HCT116 (cell line): ENCODE results near the gene SCFD2. TPM values are rescaled to one million over a fixed set of nuclear protein-coding genes. Genes with fewer than 3 reads are reported as not detected.

Experiments used
- ATAC-seq: fragments of 200-7000 bp; cut with Tn5 transposase; 2 replicates; pipeline ENCODE4 v1.9.1; 2020; ENCODE audit warnings: mild to moderate bottlenecking, moderate library complexity
- BruUV-seq: library from RNA; stranded (reverse); fragments of 400-500 nt; replicated peaks from 2 replicates; lab custom pipeline; 2021; lab: Mats Ljungman, UMichigan
- CTCF ChIA-PET: fragments of 300-600 bp; sonication (Branson Sonifier 250); formaldehyde crosslinking; loops from one replicate; lab custom pipeline; 2021; ENCODE audit warnings: antibody characterized with exemption; lab: Charles Lee
- POLR2A ChIA-PET: fragments of 300-600, 350-600 bp; sonication (Branson Sonifier 250); formaldehyde crosslinking; loops from one replicate; lab custom pipeline; 2021; ENCODE audit warnings: antibody characterized with exemption; lab: Charles Lee
- RAD21 ChIA-PET, 2 experiments: fragments of 300-600 bp; sonication (Branson Sonifier 250); formaldehyde crosslinking; loops; one replicate each; lab custom pipeline; 2023; ENCODE audit warnings: low total read pairs in 2 of 2; ENCODE audit not compliant: uncharacterized antibody in 2 of 2, unreplicated experiment in 2 of 2, low non-redundant PET in 1 of 2; lab: Charles Lee
- DNase-seq: peaks from one replicate; pipeline ENCODE4 v3.0.0-alpha.2; 2010; ENCODE audit warnings: low read depth, low spot score
- H2AFZ ChIP-seq: fragments of 200-600 bp; shearing (Covaris generic), sonication (generic); 2 replicates; pipeline ENCODE4 v1.6.1; 2017; ENCODE audit warnings: low read depth, mixed run types, mixed read lengths, antibody characterized with exemption, low read length; ENCODE audit not compliant: poor library complexity, severe bottlenecking
- H3K27ac ChIP-seq: 2 replicates; pipeline ENCODE4 v1.5.1; 2012; ENCODE audit warnings: low read depth, low read length
- H3K27me3 ChIP-seq: fragments of 200-600 bp; sonication (generic); 2 replicates; pipeline ENCODE4 v1.6.1; 2016; ENCODE audit warnings: mixed run types, low read length, mixed read lengths; ENCODE audit not compliant: insufficient read depth
- H3K36me3 ChIP-seq, 2 experiments: fragments of 200-500 bp in 1 of 2; fragments of 200-600 bp in 1 of 2; sonication (Bioruptor generic) in 1 of 2; sonication (generic) in 1 of 2; 2 replicates each; pipeline versions ENCODE4 v1.5.1 to v1.6.1; 2014 to 2016; ENCODE audit warnings: low read length in 2 of 2, inconsistent platforms in 1 of 2, mixed read lengths in 1 of 2, mixed run types in 1 of 2; ENCODE audit not compliant: insufficient read depth in 2 of 2, control insufficient read depth in 1 of 2
- H3K4me1 ChIP-seq, 2 experiments: fragments of 200-600 bp in 1 of 2; sonication (generic) in 1 of 2; 2 replicates each; pipeline versions ENCODE4 v1.5.1 to v1.6.1; 2012 to 2017; ENCODE audit warnings: low read length in 2 of 2, inconsistent platforms in 1 of 2, mild to moderate bottlenecking in 1 of 2, mixed read lengths in 1 of 2, mixed run types in 1 of 2, moderate library complexity in 1 of 2; ENCODE audit not compliant: insufficient read depth in 2 of 2, control insufficient read depth in 1 of 2
- H3K4me2 ChIP-seq: fragments of 200-600 bp; sonication (generic); 2 replicates; pipeline ENCODE4 v1.6.1; 2017; ENCODE audit warnings: mixed run types, low read length, mixed read lengths
- H3K4me3 ChIP-seq, 2 experiments: fragments of 200-600 bp in 1 of 2; sonication (generic) in 1 of 2; replicated peaks in 1 of 2; 2 replicates each; pipeline ENCODE4 v1.5.1; 2011 to 2016; ENCODE audit warnings: low read length in 2 of 2, control low read depth in 1 of 2, low read depth in 1 of 2, mild to moderate bottlenecking in 1 of 2, mixed read lengths in 1 of 2, mixed run types in 1 of 2
- H3K79me2 ChIP-seq: fragments of 200-600 bp; sonication (generic); 2 replicates; pipeline ENCODE4 v1.6.1; 2017; ENCODE audit warnings: mild to moderate bottlenecking, mixed run types, low read length, moderate library complexity, mixed read lengths; ENCODE audit not compliant: insufficient read depth
- H3K9ac ChIP-seq: fragments of 200-600 bp; sonication (generic); 2 replicates; pipeline ENCODE4 v1.6.1; 2016; ENCODE audit warnings: low read length, mixed read lengths
- H3K9me2 ChIP-seq: fragments of 200-600 bp; sonication (generic), shearing (Covaris generic); 2 replicates; pipeline ENCODE4 v1.6.1; 2017; ENCODE audit warnings: mixed run types, mild to moderate bottlenecking, moderate library complexity; ENCODE audit not compliant: insufficient read depth
- H3K9me3 ChIP-seq, 2 experiments: fragments of 200-500 bp in 1 of 2; fragments of 200-600 bp in 1 of 2; sonication (Bioruptor generic) in 1 of 2; sonication (generic) in 1 of 2; 2 replicates each; pipeline ENCODE4 v1.6.1; 2014 to 2017; ENCODE audit warnings: low read length in 2 of 2, mixed read lengths in 2 of 2, inconsistent platforms in 1 of 2, low read depth in 1 of 2, mild to moderate bottlenecking in 1 of 2, mixed run types in 1 of 2, moderate library complexity in 1 of 2; ENCODE audit not compliant: control insufficient read depth in 1 of 2, insufficient read depth in 1 of 2
- H4K20me1 ChIP-seq: fragments of 200-600 bp; sonication (generic), shearing (Covaris generic); 2 replicates; pipeline ENCODE4 v1.6.1; 2017; ENCODE audit warnings: mixed run types, mild to moderate bottlenecking, moderate library complexity; ENCODE audit not compliant: insufficient read depth
- EZH2phosphoT487 ChIP-seq: fragments of 200-600 bp; IDR thresholded peaks from 2 replicates; pipeline ENCODE4 v1.6.1; 2018; ENCODE audit warnings: antibody characterized with exemption, borderline replicate concordance
- TCF7L2 ChIP-seq: IDR thresholded peaks from 2 replicates; pipeline ENCODE4 v1.7.0; 2011; ENCODE audit warnings: borderline replicate concordance, inconsistent platforms; ENCODE audit not compliant: insufficient read depth, insufficient read length; ENCODE audit errors: extremely low read depth
- intact Hi-C: fragments of 100-400 bp; cut with micrococcal nuclease; formaldehyde crosslinking; loops from 2 replicates; pipeline ENCODE4 v1.10.0; 2022
- total RNA-seq: library from RNA; stranded (reverse); gene quantifications from one replicate; pipeline ENCODE4 v1.2.1, GENCODE V29; 2021; ENCODE audit not compliant: unreplicated experiment
- TF ChIP-seq, protein P1 (sequence below): IDR thresholded peaks from 2 replicates; pipeline ENCODE4 v1.6.1; 2012
- TF ChIP-seq, protein P2 (sequence below), 3 experiments: fragments of 200-600 bp in 1 of 3; sonication (generic) in 1 of 3; IDR thresholded peaks in 2 of 3; conservative IDR thresholded peaks in 1 of 3; 2 replicates each; pipeline ENCODE4 v1.5.1; 2012 to 2017; ENCODE audit warnings: low read depth in 2 of 3, low read length in 2 of 3, antibody characterized with exemption in 1 of 3, borderline replicate concordance in 1 of 3, control low read depth in 1 of 3, mild to moderate bottlenecking in 1 of 3, mixed read lengths in 1 of 3, mixed run types in 1 of 3, moderate library complexity in 1 of 3; ENCODE audit not compliant: insufficient read depth in 1 of 3

Gene SCFD2
- total RNA-seq, 1 experiment from 2014 or later = 13.6 TPM

- H3K79me2 ChIP-seq = peaks cover 48% of the 10 kb centered on the region
- ATAC-seq = no peak
Observed at GRCh38 chr4:53355930-53356521, 9.8 kb downstream of the SCFD2 start.

More at GRCh38 chr4:53355930-53356521, 9.8 kb downstream of the SCFD2 start:
- POLR2A ChIA-PET = no interaction called here
- RAD21 ChIA-PET = no interaction called here
- TF ChIP-seq EZH2phosphoT487 (no peak), TCF7L2 (no peak)
- TF ChIP-seq, protein P1, sequence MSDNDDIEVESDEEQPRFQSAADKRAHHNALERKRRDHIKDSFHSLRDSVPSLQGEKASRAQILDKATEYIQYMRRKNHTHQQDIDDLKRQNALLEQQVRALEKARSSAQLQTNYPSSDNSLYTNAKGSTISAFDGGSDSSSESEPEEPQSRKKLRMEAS = no peak
- TF ChIP-seq, protein P2, sequence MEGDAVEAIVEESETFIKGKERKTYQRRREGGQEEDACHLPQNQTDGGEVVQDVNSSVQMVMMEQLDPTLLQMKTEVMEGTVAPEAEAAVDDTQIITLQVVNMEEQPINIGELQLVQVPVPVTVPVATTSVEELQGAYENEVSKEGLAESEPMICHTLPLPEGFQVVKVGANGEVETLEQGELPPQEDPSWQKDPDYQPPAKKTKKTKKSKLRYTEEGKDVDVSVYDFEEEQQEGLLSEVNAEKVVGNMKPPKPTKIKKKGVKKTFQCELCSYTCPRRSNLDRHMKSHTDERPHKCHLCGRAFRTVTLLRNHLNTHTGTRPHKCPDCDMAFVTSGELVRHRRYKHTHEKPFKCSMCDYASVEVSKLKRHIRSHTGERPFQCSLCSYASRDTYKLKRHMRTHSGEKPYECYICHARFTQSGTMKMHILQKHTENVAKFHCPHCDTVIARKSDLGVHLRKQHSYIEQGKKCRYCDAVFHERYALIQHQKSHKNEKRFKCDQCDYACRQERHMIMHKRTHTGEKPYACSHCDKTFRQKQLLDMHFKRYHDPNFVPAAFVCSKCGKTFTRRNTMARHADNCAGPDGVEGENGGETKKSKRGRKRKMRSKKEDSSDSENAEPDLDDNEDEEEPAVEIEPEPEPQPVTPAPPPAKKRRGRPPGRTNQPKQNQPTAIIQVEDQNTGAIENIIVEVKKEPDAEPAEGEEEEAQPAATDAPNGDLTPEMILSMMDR (IDR thresholded peaks at IDR 0.05 in 2 of 3, conservative IDR thresholded peaks at IDR 0.05 in 1 of 3; ENCODE audit: borderline replicate concordance in 1 of 3, insufficient read depth in 1 of 3, low read depth in 2 of 3, low read length in 2 of 3) = no peak
- intact Hi-C loops = no loop called here
- no peak overlapping the region for H2AFZ ChIP-seq
- no peaks in the 10 kb centered on the region for H3K4me1 ChIP-seq
- H3K36me3 ChIP-seq = no peaks in the 10 kb centered on the region
- H3K27ac ChIP-seq = no peak overlapping the region
- no peak overlapping the region for H3K9ac ChIP-seq
- H3K9me3 ChIP-seq = no peaks in the 10 kb centered on the region
- DNase-seq = no peak
- H4K20me1 ChIP-seq = 0 out of 2 replicates have a peak, but pooled peaks cover 3% of the 10 kb centered on the region
- no TSS peak for BruUV-seq
- no peak overlapping the region for H3K4me3 ChIP-seq
- H3K4me2 ChIP-seq = no peak overlapping the region
- no peaks in the 10 kb centered on the region for H3K9me2 ChIP-seq
- CTCF ChIA-PET = no interaction called here
- H3K27me3 ChIP-seq = no peaks in the 10 kb centered on the region
